Metanephros (tissue), 2 donors: Measurements from ENCODE around the gene NUCKS1. TPM values are rescaled to one million over a fixed set of nuclear protein-coding genes. Genes with fewer than 3 reads are reported as not detected.

Source experiments
- small RNA-seq: library from RNA; depleted of rRNA; stranded (forward); fragments of <200 nt; gene quantifications from one replicate; pipeline ENCODE3, GENCODE V24; 2014; ENCODE audit warnings: low replicate concordance
- total RNA-seq: library from RNA; depleted of rRNA; stranded (reverse); fragments of >200 nt; gene quantifications from one replicate; pipeline ENCODE4 v1.2.3, GENCODE V29; 2014

Gene NUCKS1, protein sequence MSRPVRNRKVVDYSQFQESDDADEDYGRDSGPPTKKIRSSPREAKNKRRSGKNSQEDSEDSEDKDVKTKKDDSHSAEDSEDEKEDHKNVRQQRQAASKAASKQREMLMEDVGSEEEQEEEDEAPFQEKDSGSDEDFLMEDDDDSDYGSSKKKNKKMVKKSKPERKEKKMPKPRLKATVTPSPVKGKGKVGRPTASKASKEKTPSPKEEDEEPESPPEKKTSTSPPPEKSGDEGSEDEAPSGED
- total RNA-seq, result 158 TPM

DNA sequence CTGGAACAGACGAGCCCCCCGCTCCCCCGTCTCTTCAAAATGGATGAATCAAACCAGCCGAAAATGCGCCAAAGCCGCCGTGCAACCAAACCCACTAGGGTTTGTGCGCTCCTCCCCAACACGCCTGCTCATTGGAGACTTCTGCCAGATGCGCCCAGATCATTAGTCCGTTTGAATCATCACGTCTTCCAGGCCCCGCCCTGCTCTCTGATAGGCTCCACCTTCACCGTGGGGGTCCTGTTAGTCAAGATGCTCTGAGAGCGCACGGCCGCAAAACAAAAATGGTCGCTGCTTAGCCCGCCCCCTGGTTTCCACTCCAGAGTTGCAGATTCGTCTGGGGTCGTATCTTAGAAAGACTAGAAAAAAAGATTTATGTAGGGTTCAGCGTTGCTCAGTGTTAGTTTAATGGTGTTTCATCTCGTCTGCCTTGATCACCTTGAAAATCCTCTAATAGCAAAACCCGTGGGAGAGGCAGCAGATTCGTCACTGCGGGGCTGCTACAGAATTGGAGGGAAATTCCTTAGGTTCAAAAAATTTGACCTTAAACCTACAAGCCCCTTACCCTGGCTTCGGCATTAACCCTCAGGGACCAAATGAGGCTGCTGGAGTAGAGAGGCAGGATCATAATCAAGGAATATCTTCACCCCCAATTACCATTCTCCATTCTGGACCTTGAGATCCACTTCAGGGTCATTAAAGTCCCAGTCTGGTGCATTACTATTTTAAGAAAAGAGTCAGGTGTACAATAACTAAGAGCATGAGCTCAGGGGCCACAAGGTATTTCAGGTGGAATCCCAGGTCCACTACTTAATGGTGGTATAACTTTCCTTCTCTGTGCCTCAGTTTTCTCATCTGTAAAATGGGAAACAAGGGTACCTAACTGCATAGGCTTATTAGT lies at the start of gene NUCKS1:
TSS of gene NUCKS1 (minus strand) at position 45 of the 898 bp plus-strand sequence. CDS start 209 bp downstream, outside the sequence.

DNA sequence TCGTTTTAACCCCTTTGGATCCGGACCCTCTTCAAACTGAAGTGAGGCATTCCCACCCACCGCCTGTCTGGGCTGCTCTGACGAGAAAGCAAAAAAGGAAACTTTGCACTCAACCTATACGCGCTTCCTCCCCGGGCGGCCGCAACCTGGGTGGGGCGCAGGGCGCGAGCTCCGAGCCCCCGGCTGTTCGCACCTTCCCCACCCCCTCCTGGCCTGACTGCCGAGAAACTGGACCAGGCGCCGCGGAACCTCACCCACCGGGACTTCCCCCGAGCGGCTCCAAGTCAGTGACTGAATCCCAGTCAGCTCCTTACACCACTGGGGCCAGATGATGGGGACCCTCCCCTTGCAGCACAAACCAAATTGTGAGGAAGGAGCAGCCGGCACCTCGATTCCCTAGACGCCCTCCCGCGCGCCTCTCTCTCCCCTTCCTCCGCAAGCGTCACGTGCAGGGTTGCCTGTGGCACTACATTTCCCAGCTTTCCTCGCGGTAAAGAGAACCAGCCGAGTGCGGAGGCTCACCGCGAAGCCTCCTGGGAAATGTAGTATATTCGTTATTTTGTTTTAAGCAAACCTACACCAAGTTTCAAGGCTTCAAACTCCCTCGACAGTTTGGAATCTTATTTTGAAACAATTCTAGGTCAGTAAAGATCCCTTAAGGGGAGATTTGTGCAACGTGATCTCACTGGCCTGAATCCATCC lies 25.2 kb upstream of the NUCKS1 start, which contains the start of gene RAB29:
TSS of gene RAB29 (minus strand) at position 468 of the 702 bp plus-strand sequence. CDS start 526 bp downstream, outside the sequence.

DNA sequence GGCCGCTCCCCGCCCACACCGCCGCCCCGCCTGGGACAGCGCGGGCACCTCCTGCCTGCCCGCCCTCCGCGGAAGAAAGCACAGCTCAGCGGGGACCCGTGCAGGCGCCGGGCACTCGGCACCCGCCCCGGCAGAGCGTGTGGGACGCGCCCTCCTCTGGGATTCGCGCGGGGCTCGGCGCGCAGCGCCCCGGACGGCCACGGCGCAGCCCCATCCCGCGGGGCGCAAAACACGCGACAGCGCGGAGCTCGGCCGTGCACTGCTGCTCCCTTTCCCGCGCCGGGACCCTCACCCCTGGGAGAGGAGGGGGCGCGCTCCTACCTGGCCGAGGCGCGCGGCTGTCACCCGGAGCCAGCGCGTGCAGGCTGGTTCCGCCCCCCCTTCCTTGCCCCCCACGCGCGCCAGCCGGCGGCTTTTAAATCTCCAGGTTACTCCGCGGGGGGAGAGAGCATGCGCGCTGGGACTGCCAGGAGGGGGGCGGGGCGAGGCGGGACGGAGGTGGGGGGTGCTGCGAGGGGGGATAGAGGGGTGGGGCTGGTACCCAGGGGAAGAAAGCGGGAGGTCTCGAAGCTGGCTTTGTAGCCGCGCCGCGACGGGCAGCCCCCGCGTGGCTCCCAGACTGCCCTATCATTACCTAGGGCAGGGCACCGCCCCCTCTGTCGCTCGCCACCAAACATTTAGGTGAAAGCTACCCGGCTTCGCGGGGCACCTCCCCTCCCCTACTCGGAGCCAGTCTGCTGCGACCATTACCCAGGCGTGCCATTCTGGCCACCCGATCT lies 69.7 kb downstream of the NUCKS1 start, which contains the start of gene SLC45A3:
TSS of gene SLC45A3 (minus strand) at position 437 of the 779 bp plus-strand sequence. CDS start 15,853 bp downstream, outside the sequence.

Small RNAs within 50 kb of the gene (small RNA-seq; reads per million reads assigned to genes)
- gene RF00017, result not detected
- not detected for gene RF00139

Other genes with a start within 250 kb of the NUCKS1 start
- gene CDK18, start 245.5 kb downstream of the NUCKS1 start, total RNA-seq, result 22.9 TPM
- gene ELK4, start 118.2 kb downstream of the NUCKS1 start, total RNA-seq, result 16.4 TPM
- 10.2 TPM for gene SLC45A3, start 69.7 kb downstream of the NUCKS1 start, total RNA-seq
- gene RAB29, start 25.3 kb upstream of the NUCKS1 start, total RNA-seq, result 16.2 TPM
- 16.6 TPM for gene SLC41A1, start 63.0 kb upstream of the NUCKS1 start, total RNA-seq
- 0.82 TPM for gene PM20D1, start 100.0 kb upstream of the NUCKS1 start, total RNA-seq
- gene SLC26A9, start 193.3 kb upstream of the NUCKS1 start, total RNA-seq, result 0.29 TPM